ENCODE data around the gene PTPRD.

DNA sequence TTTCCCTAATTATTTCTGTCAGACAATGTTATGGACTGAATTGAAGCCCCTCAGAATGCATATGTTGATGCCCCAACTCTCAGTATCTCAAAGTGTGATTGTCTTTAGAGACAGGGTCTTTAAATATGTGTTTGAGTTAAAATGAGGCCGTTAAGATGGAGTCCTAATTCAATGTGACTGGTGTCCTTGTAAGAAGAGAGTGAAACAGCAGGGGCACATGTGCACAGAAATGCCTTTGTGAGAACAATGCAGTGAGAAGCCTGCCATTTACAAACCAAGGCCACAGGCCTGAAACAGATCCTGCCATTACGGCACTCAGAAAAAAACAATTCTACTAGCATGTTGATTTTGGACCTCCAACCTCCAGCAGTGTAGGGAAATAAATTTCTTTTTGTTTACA lies 2330.3 kb downstream of the PTPRD start:
- TF ChIP-seq, protein P1, sequence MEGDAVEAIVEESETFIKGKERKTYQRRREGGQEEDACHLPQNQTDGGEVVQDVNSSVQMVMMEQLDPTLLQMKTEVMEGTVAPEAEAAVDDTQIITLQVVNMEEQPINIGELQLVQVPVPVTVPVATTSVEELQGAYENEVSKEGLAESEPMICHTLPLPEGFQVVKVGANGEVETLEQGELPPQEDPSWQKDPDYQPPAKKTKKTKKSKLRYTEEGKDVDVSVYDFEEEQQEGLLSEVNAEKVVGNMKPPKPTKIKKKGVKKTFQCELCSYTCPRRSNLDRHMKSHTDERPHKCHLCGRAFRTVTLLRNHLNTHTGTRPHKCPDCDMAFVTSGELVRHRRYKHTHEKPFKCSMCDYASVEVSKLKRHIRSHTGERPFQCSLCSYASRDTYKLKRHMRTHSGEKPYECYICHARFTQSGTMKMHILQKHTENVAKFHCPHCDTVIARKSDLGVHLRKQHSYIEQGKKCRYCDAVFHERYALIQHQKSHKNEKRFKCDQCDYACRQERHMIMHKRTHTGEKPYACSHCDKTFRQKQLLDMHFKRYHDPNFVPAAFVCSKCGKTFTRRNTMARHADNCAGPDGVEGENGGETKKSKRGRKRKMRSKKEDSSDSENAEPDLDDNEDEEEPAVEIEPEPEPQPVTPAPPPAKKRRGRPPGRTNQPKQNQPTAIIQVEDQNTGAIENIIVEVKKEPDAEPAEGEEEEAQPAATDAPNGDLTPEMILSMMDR (conservative IDR thresholded peaks at IDR 0.05; ENCODE audit: low read length): no peak
- no peak for TF ChIP-seq EZH2phosphoT487 (IDR thresholded peaks at IDR 0.05; ENCODE audit: borderline replicate concordance, low read depth, low read length)

Measured in OCI-LY7 (cell line).